Measurements from ENCODE around the gene SLC7A10.

DNA sequence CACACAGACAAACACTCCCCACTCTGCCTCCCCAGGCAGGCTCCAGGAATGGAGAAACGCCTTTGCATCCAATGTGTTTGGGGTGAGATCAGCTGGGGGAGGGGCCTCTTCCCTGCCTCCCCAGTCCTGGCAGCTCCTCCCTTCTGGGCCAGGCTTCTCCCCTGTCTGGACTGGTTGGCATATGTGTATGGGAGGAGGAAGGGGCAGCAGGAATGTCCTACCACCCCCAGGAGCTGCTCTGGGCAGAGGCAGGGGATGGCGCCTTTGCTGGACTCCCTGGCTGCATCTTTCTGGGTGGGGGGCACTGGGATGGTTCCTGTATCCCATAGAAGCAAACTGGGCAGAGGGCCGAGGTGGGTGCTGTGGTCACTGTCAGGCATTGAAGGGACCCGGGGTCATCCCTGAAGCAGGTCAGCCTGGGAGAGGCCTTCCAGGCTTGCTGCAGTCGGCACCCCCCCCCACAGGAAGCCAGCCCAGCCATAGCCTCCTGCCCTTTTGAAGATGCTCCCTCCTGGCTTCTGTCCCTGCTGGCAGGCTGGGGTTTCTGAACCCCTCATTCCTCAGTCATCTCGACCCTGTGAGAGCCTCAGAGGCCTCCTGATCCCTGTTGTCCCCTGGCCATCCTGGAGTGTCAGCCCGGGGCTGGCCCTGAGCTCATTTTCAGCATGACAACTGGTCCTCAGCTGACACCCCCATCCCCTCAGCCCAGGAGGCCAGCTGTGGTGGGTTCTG, 21.2 kb upstream of the SLC7A10 start:
- TF ChIP-seq, protein P1, sequence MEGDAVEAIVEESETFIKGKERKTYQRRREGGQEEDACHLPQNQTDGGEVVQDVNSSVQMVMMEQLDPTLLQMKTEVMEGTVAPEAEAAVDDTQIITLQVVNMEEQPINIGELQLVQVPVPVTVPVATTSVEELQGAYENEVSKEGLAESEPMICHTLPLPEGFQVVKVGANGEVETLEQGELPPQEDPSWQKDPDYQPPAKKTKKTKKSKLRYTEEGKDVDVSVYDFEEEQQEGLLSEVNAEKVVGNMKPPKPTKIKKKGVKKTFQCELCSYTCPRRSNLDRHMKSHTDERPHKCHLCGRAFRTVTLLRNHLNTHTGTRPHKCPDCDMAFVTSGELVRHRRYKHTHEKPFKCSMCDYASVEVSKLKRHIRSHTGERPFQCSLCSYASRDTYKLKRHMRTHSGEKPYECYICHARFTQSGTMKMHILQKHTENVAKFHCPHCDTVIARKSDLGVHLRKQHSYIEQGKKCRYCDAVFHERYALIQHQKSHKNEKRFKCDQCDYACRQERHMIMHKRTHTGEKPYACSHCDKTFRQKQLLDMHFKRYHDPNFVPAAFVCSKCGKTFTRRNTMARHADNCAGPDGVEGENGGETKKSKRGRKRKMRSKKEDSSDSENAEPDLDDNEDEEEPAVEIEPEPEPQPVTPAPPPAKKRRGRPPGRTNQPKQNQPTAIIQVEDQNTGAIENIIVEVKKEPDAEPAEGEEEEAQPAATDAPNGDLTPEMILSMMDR (optimal IDR thresholded peaks at IDR 0.05 in 1 of 3, IDR thresholded peaks at IDR 0.05 in 1 of 3, conservative IDR thresholded peaks at IDR 0.05 in 1 of 3; ENCODE audit: extremely low read depth in 1 of 3, insufficient read depth in 2 of 3, low read length in 3 of 3) = no peak
- no peak for TF ChIP-seq EZH2 (IDR thresholded peaks at IDR 0.05; ENCODE audit: low read length)

Data from keratinocyte (primary cell).